ENCODE results near the gene ACLY. TPM values are rescaled to one million over a fixed set of nuclear protein-coding genes. Genes with fewer than 3 reads are reported as not detected.

The ACLY gene
- total and polyA plus RNA-seq, 11 donors, result 8.3 to 55.5 (median 34.7) TPM

DNA sequence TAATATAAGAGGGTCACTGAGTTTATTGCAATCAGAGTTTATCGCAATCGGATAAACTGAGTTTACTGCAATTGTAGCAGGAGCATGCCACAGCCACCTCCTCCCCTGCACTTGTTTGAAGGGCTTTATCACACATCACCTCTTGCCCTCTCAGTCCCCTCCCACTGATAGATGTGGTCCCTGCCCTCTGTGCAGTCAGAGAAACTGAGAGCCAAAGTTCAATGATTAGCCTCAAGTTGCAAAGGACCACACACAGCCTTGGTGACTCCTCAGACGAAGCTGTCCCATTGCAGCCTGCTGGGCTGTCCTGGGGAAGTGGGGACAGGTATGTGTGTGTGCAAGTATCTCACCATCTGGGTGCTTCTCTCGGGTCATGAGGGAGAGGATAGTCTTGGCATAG is 13.6 kb downstream of the ACLY start:
- Histone ChIP-seq H3K36me3 (peaks cover 2 to 97% (median 94%) of the 10 kb centered on the region in 9 donors), H3K4me1 (no peaks in the 10 kb centered on the region), H3K4me3 (no peak overlapping the region), H3K9me3 (no peaks in the 10 kb centered on the region), H3K27me3 (no peaks in the 10 kb centered on the region), H3K27ac (no peak overlapping the region)
- intact Hi-C loops (cut with DNase I), result no loop called here
- DNase-seq (no peak), ATAC-seq (no peak)
- WGBS, 4 donors, result 93 to 98% (median 96%) methylated on average over 2 to 4 of the region's 4 CpGs
- TF ChIP-seq, protein P1, sequence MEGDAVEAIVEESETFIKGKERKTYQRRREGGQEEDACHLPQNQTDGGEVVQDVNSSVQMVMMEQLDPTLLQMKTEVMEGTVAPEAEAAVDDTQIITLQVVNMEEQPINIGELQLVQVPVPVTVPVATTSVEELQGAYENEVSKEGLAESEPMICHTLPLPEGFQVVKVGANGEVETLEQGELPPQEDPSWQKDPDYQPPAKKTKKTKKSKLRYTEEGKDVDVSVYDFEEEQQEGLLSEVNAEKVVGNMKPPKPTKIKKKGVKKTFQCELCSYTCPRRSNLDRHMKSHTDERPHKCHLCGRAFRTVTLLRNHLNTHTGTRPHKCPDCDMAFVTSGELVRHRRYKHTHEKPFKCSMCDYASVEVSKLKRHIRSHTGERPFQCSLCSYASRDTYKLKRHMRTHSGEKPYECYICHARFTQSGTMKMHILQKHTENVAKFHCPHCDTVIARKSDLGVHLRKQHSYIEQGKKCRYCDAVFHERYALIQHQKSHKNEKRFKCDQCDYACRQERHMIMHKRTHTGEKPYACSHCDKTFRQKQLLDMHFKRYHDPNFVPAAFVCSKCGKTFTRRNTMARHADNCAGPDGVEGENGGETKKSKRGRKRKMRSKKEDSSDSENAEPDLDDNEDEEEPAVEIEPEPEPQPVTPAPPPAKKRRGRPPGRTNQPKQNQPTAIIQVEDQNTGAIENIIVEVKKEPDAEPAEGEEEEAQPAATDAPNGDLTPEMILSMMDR (IDR thresholded peaks at IDR 0.05), result no peak
- no peak for TF ChIP-seq POLR2A (IDR thresholded peaks at IDR 0.05)

DNA sequence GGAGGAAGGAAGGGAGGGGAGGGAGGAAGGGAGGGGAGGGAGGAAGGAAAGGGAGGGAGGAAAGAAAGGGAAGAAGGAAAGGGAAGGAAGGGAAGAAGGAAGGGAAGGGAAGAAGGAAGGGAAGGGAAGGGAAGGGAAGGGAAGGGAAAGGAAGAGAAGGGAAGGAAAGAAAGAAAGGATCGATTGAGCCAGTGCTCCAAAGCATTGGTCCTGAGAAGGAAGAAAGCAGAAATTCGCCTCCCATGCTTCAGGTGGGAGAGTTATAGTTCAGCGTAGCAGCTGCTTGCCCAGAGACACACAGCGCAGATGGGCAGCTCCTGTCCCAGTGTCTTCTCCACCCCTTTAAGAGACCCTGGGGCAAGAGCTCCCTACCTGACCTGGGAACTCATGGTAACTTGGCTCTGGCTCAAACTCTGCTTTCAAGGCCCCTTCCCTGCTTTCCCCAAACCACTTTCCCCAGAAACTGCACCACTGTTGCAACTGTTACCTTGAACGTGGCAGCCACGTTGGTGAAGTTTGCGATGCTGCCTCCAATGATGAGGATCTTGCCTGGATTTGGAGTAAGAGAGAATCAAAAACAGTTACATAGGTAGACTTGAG is 14.4 kb downstream of the ACLY start:
- Histone ChIP-seq H3K9me3 (no peaks in the 10 kb centered on the region), H3K4me1 (no peaks in the 10 kb centered on the region), H3K27ac (no peak overlapping the region), H3K27me3 (no peaks in the 10 kb centered on the region), H3K4me3 (no peak overlapping the region), H3K36me3 (peaks cover 0 to 97% (median 93%) of the 10 kb centered on the region in 9 donors)
- intact Hi-C loops (cut with DNase I), result no loop called here
- TF ChIP-seq, protein P1 (IDR thresholded peaks at IDR 0.05), result no peak
- TF ChIP-seq POLR2A (IDR thresholded peaks at IDR 0.05), result no peak
- 88 to 95% (median 93%) methylated on average over 7 of the region's 7 CpGs for WGBS, 4 donors
- DNase-seq, result no peak
- no peak for ATAC-seq

DNA sequence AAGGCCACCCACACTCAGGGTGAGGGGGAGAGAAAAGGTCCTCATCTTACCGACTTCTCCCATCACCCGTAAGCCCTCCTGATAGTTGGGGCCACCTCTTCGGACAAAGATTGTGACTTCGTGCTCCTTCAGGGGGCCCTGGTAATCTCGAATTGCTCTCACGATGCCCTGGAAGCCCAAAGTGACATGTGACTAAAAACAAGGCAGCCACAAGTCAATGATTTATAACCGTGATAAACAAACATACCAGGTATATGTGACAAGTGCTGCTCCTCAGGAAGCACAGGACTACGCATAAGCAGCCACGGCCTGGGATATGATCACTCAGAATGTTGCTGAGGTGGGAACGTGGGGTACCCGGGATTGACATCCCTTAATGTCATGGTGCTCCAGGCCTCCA is 17.1 kb downstream of the ACLY start:
- H3K4me1 ChIP-seq, result no peaks in the 10 kb centered on the region
- no peak overlapping the region for H3K27ac ChIP-seq
- intact Hi-C loops (cut with DNase I), result no loop called here
- peaks cover 0 to 97% (median 92%) of the 10 kb centered on the region in 9 donors for H3K36me3 ChIP-seq
- ATAC-seq (no peak), DNase-seq (no peak)
- H3K27me3 ChIP-seq, result no peaks in the 10 kb centered on the region
- TF ChIP-seq, protein P1 (IDR thresholded peaks at IDR 0.05), result no peak
- no peak for TF ChIP-seq POLR2A (IDR thresholded peaks at IDR 0.05)
- H3K9me3 ChIP-seq, result no peaks in the 10 kb centered on the region
- 80 to 93% (median 89%) methylated on average over 10 to 11 of the region's 11 CpGs for WGBS, 4 donors
- H3K4me3 ChIP-seq, result no peak overlapping the region

DNA sequence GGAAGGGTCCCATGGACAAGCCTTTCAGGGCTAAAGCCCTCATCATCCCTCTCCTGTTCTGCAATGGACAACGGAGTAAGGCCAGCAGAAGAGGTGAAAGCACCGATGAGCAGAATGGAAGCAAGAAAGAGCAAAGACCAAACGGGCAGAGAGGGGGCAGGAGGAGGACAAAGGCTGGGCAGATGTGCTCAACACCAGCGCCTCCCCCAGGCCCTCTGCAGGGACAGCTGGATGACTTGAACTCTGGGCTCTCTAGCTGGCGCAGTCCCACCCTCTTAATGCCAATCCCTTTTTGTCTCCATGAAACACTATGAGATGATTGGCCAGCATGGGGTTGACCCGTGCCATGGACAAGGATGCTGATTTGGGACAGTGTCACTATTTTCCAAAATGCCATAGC is 22.0 kb downstream of the ACLY start:
- Histone ChIP-seq H3K27me3 (no peaks in the 10 kb centered on the region), H3K36me3 (peaks cover 0 to 98% (median 88%) of the 10 kb centered on the region in 9 donors), H3K4me1 (peaks cover 0 to 13% (median 6%) of the 10 kb centered on the region in 12 donors), H3K27ac (no peak overlapping the region), H3K4me3 (no peak overlapping the region), H3K9me3 (no peaks in the 10 kb centered on the region)
- TF ChIP-seq, protein P1 (IDR thresholded peaks at IDR 0.05), result no peak
- no peak for TF ChIP-seq POLR2A (IDR thresholded peaks at IDR 0.05)
- 91 to 96% (median 93%) methylated on average over 6 of the region's 6 CpGs for WGBS, 4 donors
- DNase-seq (no peak), ATAC-seq (no peak)
- intact Hi-C loops (cut with DNase I), result no loop called here

Data from heart left ventricle (tissue), 16 donors.